Measurements from ENCODE around the gene FGFR2.

GRCh38 chr10:121616291-121616690 is 18.0 kb upstream of the FGFR2 start:
- TF ChIP-seq MAZ (IDR thresholded peaks at IDR 0.05; ENCODE audit: borderline replicate concordance, low read depth, low read length) (no peak), RCOR1 (IDR thresholded peaks at IDR 0.05; ENCODE audit: insufficient replicate concordance, low read length) (no peak), CTCF (conservative IDR thresholded peaks at IDR 0.05; ENCODE audit: low read depth, low read length) (no peak), POLR2A (IDR thresholded peaks at IDR 0.05; ENCODE audit: low read depth, low read length) (no peak), MAFK (IDR thresholded peaks at IDR 0.05; ENCODE audit: low read depth, low read length) (no peak), ELK1 (IDR thresholded peaks at IDR 0.05; ENCODE audit: borderline replicate concordance, low read depth, low read length) (no peak), USF2 (IDR thresholded peaks at IDR 0.05; ENCODE audit: low read depth, low read length) (no peak), CEBPB (IDR thresholded peaks at IDR 0.05; ENCODE audit: low read depth, low read length) (no peak)

Measured in IMR-90 (cell line).